Measurements from ENCODE around the gene UGT1A6.

DNA sequence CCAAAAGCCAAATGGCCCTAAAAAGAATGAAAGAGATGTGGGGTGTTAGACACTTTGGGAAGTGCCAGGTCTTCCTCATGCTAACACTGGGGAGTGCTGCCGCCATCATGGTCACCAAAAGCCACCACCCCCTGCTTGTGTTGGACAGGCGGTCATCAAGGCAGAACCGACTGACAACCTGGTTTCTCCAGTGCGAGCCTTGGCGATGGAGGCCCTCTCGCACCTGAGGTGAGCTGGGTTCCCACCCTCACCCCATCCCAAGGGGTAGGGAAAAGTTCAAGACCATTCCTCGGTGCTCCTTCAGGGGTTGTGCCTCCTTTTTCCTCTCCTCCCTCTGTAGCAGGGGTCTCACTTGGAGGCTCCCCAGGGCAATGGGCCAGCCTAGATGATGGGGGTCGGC is 119.0 kb downstream of the UGT1A6 start:
- TF ChIP-seq EZH2 (IDR thresholded peaks at IDR 0.05; ENCODE audit: borderline replicate concordance, low read length) = no peak
- TF ChIP-seq CTCF (IDR thresholded peaks at IDR 0.05; ENCODE audit: low read length) = no peak
